ENCODE measurements around the gene THRB.

GRCh38 chr3:24180616-24181015, 314.0 kb downstream of the THRB start:
- no peak for TF ChIP-seq CTCF (IDR thresholded peaks at IDR 0.05)
- TF ChIP-seq POLR2A (IDR thresholded peaks at IDR 0.05): no peak
